8988T (cell line): ENCODE measurements around the gene RYR3.

Experiments
- DNase-seq: peaks from one replicate; pipeline ENCODE4 v3.0.0; 2011

Gene RYR3

GRCh38 chr15:33393546-33393945 is 82.8 kb downstream of the RYR3 start:
- DNase-seq: no peak

GRCh38 chr15:33395321-33395720 is 84.6 kb downstream of the RYR3 start:
- DNase-seq: no peak

GRCh38 chr15:33395846-33396245 is 85.1 kb downstream of the RYR3 start:
- DNase-seq: no peak

DNA sequence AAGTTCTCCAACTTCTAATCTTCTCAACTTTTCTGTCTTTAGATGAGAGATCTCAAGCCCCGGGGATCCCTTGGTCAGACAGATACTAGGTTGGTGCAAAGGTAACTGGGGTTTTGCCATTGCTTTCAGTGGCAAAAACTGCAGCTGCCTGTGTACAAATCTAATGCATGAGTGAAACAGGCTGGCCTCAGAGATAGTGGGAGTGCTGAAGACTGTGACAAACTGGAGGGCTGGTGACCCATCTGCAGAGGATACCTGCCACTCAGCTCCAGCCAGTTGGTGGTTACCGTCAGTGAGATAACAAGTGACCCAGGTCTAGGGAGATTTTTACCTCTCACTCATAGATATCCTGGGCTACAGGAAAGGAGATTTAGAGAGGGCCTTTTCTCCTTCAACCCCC is 85.7 kb downstream of the RYR3 start:
- DNase-seq: no peak

- DNase-seq: no peak
Observed at GRCh38 chr15:33398555-33398954, 87.8 kb downstream of the RYR3 start.

- no peak for DNase-seq
Observed at GRCh38 chr15:33400941-33401340, 90.2 kb downstream of the RYR3 start.

DNA sequence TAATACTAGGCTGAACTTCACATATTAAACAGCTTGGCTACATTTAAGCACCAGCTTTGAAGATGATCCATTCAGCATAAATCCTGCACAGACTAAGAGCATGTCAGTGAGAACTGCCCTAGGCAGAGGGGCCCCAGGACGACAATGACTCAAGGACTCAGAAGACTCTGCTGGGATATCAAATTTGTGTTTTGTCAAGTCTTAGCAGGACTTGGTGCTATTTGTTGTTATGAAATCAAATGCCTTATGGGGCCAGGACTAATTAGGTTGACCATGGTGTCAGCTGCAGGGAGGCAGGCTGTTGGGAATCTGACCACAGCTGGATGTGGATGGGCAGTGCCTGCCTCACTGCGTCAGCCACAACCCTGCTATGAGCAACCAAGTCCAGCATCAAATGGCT is 91.8 kb downstream of the RYR3 start:
- DNase-seq: no peak

GRCh38 chr15:33405096-33405495 is 94.3 kb downstream of the RYR3 start:
- no peak for DNase-seq

- DNase-seq: no peak
Observed at GRCh38 chr15:33411596-33412540, 101.1 kb downstream of the RYR3 start.

GRCh38 chr15:33419701-33420100 is 108.9 kb downstream of the RYR3 start:
- DNase-seq: no peak

DNA sequence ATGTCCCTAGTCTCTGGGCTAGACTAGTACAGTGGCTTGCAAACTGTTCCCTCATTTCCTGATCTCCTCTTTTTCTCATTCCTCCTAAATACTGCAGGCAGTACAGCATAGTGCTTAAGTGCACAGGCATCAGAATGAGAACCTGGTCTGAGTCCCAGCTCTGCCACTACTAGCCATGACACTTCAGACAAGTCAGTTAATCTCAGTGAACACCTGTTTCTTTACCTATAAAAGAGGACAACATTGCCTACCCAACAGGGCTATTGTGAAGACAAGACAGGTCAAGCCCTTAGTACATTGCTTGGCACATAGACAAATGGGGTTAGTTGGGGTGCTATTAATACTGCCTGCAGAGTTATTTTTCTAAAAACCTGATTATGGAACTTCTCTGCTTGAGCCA is 113.3 kb downstream of the RYR3 start:
- no peak for DNase-seq

DNA sequence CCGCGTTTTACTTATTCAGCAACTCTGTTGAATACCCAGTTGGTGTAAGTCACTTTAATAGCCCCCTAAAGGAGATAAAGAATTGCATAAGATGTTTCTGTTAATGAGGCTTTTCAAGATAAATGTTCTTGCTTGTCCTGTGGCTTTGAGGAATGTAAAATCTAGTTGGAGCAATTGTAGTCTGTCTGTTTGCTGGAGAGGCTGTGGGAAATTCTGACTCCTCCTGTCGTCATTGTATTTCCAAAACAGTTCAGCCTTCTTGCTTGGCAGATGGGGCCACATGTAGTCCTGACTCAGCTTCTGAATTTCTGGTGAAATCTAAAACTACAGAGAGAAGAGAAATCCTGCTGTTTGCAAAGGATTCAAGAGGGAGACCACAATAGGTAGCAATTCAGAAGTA is 114.4 kb downstream of the RYR3 start:
- no peak for DNase-seq

- DNase-seq: no peak
Observed at GRCh38 chr15:33430577-33430976, 119.8 kb downstream of the RYR3 start.

GRCh38 chr15:33433821-33434220 is 123.1 kb downstream of the RYR3 start:
- no peak for DNase-seq

GRCh38 chr15:33438396-33438795 is 127.6 kb downstream of the RYR3 start:
- DNase-seq: no peak

- no peak for DNase-seq
Observed at GRCh38 chr15:33440900-33441299, 130.1 kb downstream of the RYR3 start.

DNA sequence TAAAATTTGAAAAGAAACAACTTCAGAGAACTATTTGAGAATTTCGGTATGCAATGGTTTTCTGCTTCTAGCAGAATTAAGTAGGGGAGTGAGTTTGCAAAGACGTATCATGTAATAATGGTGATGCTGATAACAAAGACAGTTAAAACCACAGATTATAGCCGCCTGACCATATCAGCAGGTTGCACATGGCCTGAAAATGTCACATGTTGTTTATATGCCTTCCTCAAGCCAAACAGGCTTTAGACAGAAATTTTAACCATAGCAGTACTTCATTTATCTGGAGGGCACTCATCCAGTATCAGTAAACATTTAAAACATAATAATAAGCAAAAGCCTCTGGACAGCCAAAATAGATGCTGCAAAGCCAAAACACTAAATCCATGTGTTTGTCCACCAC is 131.7 kb downstream of the RYR3 start:
- no peak for DNase-seq

GRCh38 chr15:33443708-33444107 is 132.9 kb downstream of the RYR3 start:
- DNase-seq: no peak

GRCh38 chr15:33445984-33446383 is 135.2 kb downstream of the RYR3 start:
- DNase-seq: no peak

GRCh38 chr15:33448151-33448550 is 137.4 kb downstream of the RYR3 start:
- DNase-seq: no peak

DNA sequence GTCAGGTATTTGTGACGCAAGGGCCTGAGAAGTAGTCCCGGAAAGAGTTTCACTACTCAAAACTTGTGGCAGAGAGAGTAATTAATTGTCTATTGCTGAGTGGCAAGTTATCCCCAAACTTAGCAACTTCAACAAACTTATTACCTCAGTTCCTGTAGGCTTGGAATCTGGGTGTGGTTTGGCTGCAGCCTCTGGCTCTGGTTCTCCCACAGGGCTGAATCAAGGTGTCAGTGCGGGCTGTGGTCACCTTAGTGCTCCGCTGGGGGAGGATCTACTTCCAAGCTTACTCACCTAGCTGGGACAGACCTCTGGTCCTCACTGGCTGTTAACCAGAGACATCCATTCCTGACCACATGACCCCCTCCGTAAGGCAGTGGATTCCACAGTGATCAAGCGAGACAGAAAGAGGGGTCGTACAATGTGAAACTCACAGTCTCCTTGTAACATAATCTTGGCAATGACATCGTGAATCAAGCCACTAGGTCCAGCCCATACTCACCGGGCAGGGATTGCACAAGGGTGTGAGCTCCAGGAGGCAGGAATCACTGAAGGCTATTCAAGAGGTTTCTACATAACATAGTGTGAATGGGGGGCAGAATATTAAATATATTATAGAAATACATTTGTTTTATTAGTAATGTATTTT is 138.3 kb downstream of the RYR3 start:
- DNase-seq: no peak

GRCh38 chr15:33449810-33450209 is 139.0 kb downstream of the RYR3 start:
- no peak for DNase-seq

GRCh38 chr15:33451385-33451784 is 140.6 kb downstream of the RYR3 start:
- DNase-seq: no peak

- DNase-seq: no peak
Observed at GRCh38 chr15:33453761-33454160, 143.0 kb downstream of the RYR3 start.
